ENCODE data around the gene ELN. TPM values are rescaled to one million over a fixed set of nuclear protein-coding genes. Genes with fewer than 3 reads are reported as not detected.

The ELN gene
- total and polyA plus RNA-seq, 2 donors (not counting 1 experiment from before 2014, with no cell fraction given) = not detected

DNA sequence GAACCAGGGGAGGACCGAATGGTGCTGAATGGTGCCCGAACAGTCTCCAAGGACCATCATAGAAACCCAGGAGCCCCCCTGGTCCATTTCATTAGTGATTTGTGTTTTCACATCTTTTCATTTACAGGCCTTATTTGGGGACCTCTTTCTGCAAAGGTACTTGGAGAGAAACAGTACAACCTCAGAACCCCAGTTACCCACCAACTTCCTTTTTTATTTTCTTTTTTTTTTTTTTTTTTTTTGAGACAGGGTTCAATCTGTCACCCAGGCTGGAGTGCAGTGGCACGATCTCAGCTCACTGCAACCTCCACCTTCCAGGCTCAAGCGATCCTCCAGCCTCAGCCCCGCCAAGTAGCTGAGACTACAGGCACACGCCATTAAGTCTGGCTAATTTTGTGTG lies 13.0 kb upstream of the ELN start:
- POLR2A ChIA-PET = no interaction called here
- Mint-ChIP-seq H3K4me3 (no peak overlapping the region), H3K27ac (no peak overlapping the region), H3K27me3 (no peaks in the 10 kb centered on the region), H3K4me1 (peaks cover 6% of the 10 kb centered on the region), H3K9me3 (ENCODE audit: insufficient read depth) (no peaks in the 10 kb centered on the region)
- Histone ChIP-seq H3K4me1 (ENCODE audit: control insufficient read depth in 2 of 2, insufficient read depth in 2 of 2, low read length in 2 of 2) (peaks cover 0 to 8% of the 10 kb centered on the region in 2 donors), H2AFZ (ENCODE audit: insufficient read depth, low read depth, low read length, poor library complexity, severe bottlenecking) (no peak overlapping the region), H3K9ac (ENCODE audit: low read length) (no peak overlapping the region), H3K27me3 (replicated peaks in 1 of 4; ENCODE audit: control extremely low read depth in 1 of 4, control insufficient read depth in 3 of 4, insufficient read depth in 4 of 4, low read length in 3 of 4) (peaks cover 0 to 3% (median 0%) of the 10 kb centered on the region in 4 experiments), H3K79me2 (ENCODE audit: control insufficient read depth, insufficient read depth, low read length) (no peaks in the 10 kb centered on the region), H3K36me3 (replicated peaks in 1 of 2; ENCODE audit: control extremely low read depth in 1 of 2, control insufficient read depth in 1 of 2, extremely low read depth in 1 of 2, insufficient read depth in 2 of 2, low read length in 1 of 2) (no peaks in the 10 kb centered on the region), H3K4me2 (replicated peaks; ENCODE audit: low read depth, low read length, poor library complexity, severe bottlenecking) (no peak overlapping the region), H3K27ac (ENCODE audit: low read length in 2 of 2) (no peak overlapping the region), H3K4me3 (ENCODE audit: control extremely low read depth in 1 of 5, extremely low read depth in 1 of 5, insufficient read depth in 1 of 5, low read depth in 2 of 5, low read length in 4 of 5) (no peak overlapping the region), H4K20me1 (ENCODE audit: control insufficient read depth, insufficient read depth, low read length, poor library complexity, severe bottlenecking) (no peaks in the 10 kb centered on the region), H3K9me3 (ENCODE audit: control extremely low read depth in 1 of 3, control insufficient read depth in 2 of 3, insufficient read depth in 1 of 3, low read length in 2 of 3) (no peaks in the 10 kb centered on the region)
- 75% methylated on average over 2 of the region's 6 CpGs for WGBS (ENCODE audit: insufficient coverage)
- intact Hi-C loops (cut with micrococcal nuclease) = no loop called here
- CTCF ChIA-PET = interaction anchor here (5.4 kb wide), 1 partner anchor 11 kb away, joined by 26 read pairs; no protein-coding TSS in a partner anchor
- DNase-seq (no peak), ATAC-seq (ENCODE audit: low read depth) (no peak)
- TF ChIP-seq CTCF (IDR thresholded peaks at IDR 0.05) (no peak), EZH2 (IDR thresholded peaks at IDR 0.05; ENCODE audit: borderline replicate concordance, insufficient read depth, low read depth, low read length, poor library complexity, severe bottlenecking) (no peak)

DNA sequence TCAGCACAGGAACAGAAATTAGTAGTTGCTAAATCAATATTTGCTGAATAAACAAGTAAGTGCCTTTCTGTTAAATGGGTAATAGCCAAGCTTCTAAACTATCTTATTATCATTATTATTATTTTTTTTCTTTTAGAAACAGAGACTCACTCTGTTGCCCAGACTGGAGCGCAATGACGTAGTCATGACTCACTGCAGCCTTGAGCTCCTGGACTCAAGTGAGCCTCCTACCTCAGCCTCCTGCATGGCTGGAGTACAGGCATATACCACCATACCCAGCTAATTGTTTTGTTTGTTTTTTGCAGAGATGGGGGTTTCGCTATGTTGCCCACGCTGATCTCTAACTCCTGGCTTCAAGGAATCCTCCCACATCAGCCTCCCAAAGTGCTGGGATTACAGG lies 12.3 kb upstream of the ELN start:
- CTCF ChIA-PET = interaction anchor here (5.4 kb wide), 1 partner anchor 11 kb away, joined by 26 read pairs; no protein-coding TSS in a partner anchor
- H3K4me3 Mint-ChIP-seq = no peak overlapping the region
- H4K20me1 ChIP-seq (ENCODE audit: control insufficient read depth, insufficient read depth, low read length, poor library complexity, severe bottlenecking) = no peaks in the 10 kb centered on the region

More for the DNA sequence above, 12.3 kb upstream of the ELN start:
- intact Hi-C loops (cut with micrococcal nuclease) = no loop called here
- no peaks in the 10 kb centered on the region for H3K79me2 ChIP-seq (ENCODE audit: control insufficient read depth, insufficient read depth, low read length)
- no peaks in the 10 kb centered on the region for H3K9me3 ChIP-seq (ENCODE audit: control extremely low read depth in 1 of 3, control insufficient read depth in 2 of 3, insufficient read depth in 1 of 3, low read length in 2 of 3)
- ATAC-seq (ENCODE audit: low read depth) (no peak), DNase-seq (no peak)
- Mint-ChIP-seq H3K4me1 (peaks cover 6% of the 10 kb centered on the region), H3K27ac (no peak overlapping the region), H3K27me3 (no peaks in the 10 kb centered on the region), H3K9me3 (ENCODE audit: insufficient read depth) (no peaks in the 10 kb centered on the region)
- no peak overlapping the region for H2AFZ ChIP-seq (ENCODE audit: insufficient read depth, low read depth, low read length, poor library complexity, severe bottlenecking)
- no peak overlapping the region for H3K9ac ChIP-seq (ENCODE audit: low read length)
- H3K4me1 ChIP-seq (ENCODE audit: control insufficient read depth in 2 of 2, insufficient read depth in 2 of 2, low read length in 2 of 2) = peaks cover 0 to 8% of the 10 kb centered on the region in 2 donors
- WGBS (ENCODE audit: insufficient coverage) = no CpG with 5 or more reads among the region's 4 CpGs
- H3K27ac ChIP-seq (ENCODE audit: low read length in 2 of 2) = no peak overlapping the region
- TF ChIP-seq CTCF (IDR thresholded peaks at IDR 0.05) (no peak), EZH2 (IDR thresholded peaks at IDR 0.05; ENCODE audit: borderline replicate concordance, insufficient read depth, low read depth, low read length, poor library complexity, severe bottlenecking) (no peak)
- POLR2A ChIA-PET = interaction anchor here (0.6 kb wide), 1 partner anchor 160 kb away, joined by 3 read pairs; no protein-coding TSS in a partner anchor
- no peak overlapping the region for H3K4me2 ChIP-seq (replicated peaks; ENCODE audit: low read depth, low read length, poor library complexity, severe bottlenecking)
- no peak overlapping the region for H3K4me3 ChIP-seq (ENCODE audit: control extremely low read depth in 1 of 5, extremely low read depth in 1 of 5, insufficient read depth in 1 of 5, low read depth in 2 of 5, low read length in 4 of 5)
- no peaks in the 10 kb centered on the region for H3K36me3 ChIP-seq (replicated peaks in 1 of 2; ENCODE audit: control extremely low read depth in 1 of 2, control insufficient read depth in 1 of 2, extremely low read depth in 1 of 2, insufficient read depth in 2 of 2, low read length in 1 of 2)
- H3K27me3 ChIP-seq (replicated peaks in 1 of 4; ENCODE audit: control extremely low read depth in 1 of 4, control insufficient read depth in 3 of 4, insufficient read depth in 4 of 4, low read length in 3 of 4) = peaks cover 0 to 3% (median 0%) of the 10 kb centered on the region in 4 experiments
